ENCODE results near the gene PBX1.
"Not testable (repeated sequence)": the region's sequence is repeated elsewhere in the genome, so short reads cannot be mapped to it uniquely, and the experiment has no call there.

PBX1 gene

GRCh38 chr1:164595212-164595611 lies 36.2 kb downstream of the PBX1 start:
- Histone ChIP-seq H3K27ac (ENCODE audit: low read length) (no peak overlapping the region), H3K36me3 (ENCODE audit: insufficient read depth, low read depth, low read length) (peaks cover 14% of the 10 kb centered on the region), H3K4me3 (ENCODE audit: low read length) (no peak overlapping the region), H3K27me3 (ENCODE audit: insufficient read depth, low read length) (no peaks in the 10 kb centered on the region), H3K9ac (ENCODE audit: low read depth, low read length) (no peak overlapping the region), H3K4me1 (ENCODE audit: insufficient read depth, low read length) (peaks cover 57% of the 10 kb centered on the region), H3K9me3 (ENCODE audit: insufficient read depth, low read depth, low read length) (no peaks in the 10 kb centered on the region)

GRCh38 chr1:164596172-164596571 lies 37.2 kb downstream of the PBX1 start:
- H3K9me3 ChIP-seq (ENCODE audit: insufficient read depth, low read depth, low read length) = no peaks in the 10 kb centered on the region
- H3K4me3 ChIP-seq (ENCODE audit: low read length) = no peak overlapping the region
- H3K36me3 ChIP-seq (ENCODE audit: insufficient read depth, low read depth, low read length) = peaks cover 14% of the 10 kb centered on the region
- H3K4me1 ChIP-seq (ENCODE audit: insufficient read depth, low read length) = peaks cover 52% of the 10 kb centered on the region
- H3K9ac ChIP-seq (ENCODE audit: low read depth, low read length) = no peak overlapping the region
- no peaks in the 10 kb centered on the region for H3K27me3 ChIP-seq (ENCODE audit: insufficient read depth, low read length)
- H3K27ac ChIP-seq (ENCODE audit: low read length) = no peak overlapping the region

DNA sequence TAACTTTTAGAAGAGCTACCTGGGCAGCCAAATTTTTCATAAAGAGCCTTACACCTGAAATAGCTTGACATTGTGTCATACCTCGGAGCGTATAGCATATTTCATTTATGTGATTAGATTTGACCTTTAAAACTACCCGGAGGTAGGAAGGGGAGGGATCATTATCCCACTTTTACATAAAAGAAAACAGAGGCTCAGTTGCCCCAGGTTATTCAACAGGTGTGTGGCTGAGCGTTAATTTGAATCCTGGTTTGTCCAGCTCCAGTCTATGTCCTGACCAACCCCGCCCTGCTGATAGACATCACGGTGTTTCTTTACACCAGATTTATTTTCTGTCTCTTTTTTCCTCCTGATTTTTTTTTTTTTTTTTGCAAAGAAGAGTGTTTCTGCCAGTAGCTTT lies 39.7 kb downstream of the PBX1 start:
- H3K9me3 ChIP-seq (ENCODE audit: insufficient read depth, low read depth, low read length) = no peaks in the 10 kb centered on the region
- no peak overlapping the region for H3K4me3 ChIP-seq (ENCODE audit: low read length)
- peaks cover 50% of the 10 kb centered on the region for H3K4me1 ChIP-seq (ENCODE audit: insufficient read depth, low read length)
- no peaks in the 10 kb centered on the region for H3K27me3 ChIP-seq (ENCODE audit: insufficient read depth, low read length)
- peaks cover 18% of the 10 kb centered on the region for H3K36me3 ChIP-seq (ENCODE audit: insufficient read depth, low read depth, low read length)
- no peak overlapping the region for H3K9ac ChIP-seq (ENCODE audit: low read depth, low read length)
- H3K27ac ChIP-seq (ENCODE audit: low read length) = no peak overlapping the region

- H3K9ac ChIP-seq (ENCODE audit: low read depth, low read length) = no peak overlapping the region
- H3K27me3 ChIP-seq (ENCODE audit: insufficient read depth, low read length) = no peaks in the 10 kb centered on the region
- no peak overlapping the region for H3K4me3 ChIP-seq (ENCODE audit: low read length)
- H3K4me1 ChIP-seq (ENCODE audit: insufficient read depth, low read length) = peaks cover 52% of the 10 kb centered on the region
- peaks cover 20% of the 10 kb centered on the region for H3K36me3 ChIP-seq (ENCODE audit: insufficient read depth, low read depth, low read length)
- no peak overlapping the region for H3K27ac ChIP-seq (ENCODE audit: low read length)
- H3K9me3 ChIP-seq (ENCODE audit: insufficient read depth, low read depth, low read length) = no peaks in the 10 kb centered on the region
These were observed 40.3 kb downstream of the PBX1 start for GRCh38 chr1:164599272-164599671.

DNA sequence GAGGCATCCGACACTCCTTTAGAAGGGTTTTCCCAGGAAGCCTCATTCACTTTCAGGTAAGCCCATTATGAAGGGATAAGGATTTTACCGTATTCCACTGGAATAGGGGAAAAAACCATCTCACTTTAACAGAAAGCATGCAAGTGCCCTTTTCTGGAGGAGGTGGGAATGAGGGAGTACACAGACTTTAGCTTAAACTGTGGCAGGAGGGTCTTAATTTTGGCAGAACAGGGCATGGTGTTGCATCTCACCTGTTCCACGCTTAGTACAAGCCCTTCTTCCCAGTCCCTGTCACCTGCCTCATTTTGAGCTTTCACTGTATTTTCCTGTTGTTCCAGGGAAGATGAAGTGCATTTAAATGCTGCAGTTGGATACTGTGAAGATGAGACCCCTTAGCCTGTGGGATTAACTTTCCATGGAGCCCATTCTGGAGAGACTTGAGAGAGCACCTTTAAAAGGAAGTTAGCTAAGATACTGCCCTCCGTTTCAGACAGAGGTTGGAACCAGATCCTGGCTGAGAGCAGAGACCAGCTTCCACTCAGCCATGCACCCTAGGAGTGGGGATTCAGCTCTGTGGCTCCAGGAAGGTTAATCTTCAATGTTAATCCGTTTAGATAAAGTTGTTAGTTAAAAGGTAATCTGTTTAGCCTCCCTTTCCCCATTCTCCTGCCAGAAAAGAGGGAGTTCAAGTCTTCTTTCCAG lies 42.6 kb downstream of the PBX1 start:
- H3K9me3 ChIP-seq (ENCODE audit: insufficient read depth, low read depth, low read length) = no peaks in the 10 kb centered on the region
- peak overlapping the region; percentile 61; the same call in 1 of the 2 replicates for H3K9ac ChIP-seq (ENCODE audit: low read depth, low read length)
- peak overlapping the region; percentile 50 for H3K27ac ChIP-seq (ENCODE audit: low read length)
- peaks cover 60% of the 10 kb centered on the region for H3K4me1 ChIP-seq (ENCODE audit: insufficient read depth, low read length)
- H3K27me3 ChIP-seq (ENCODE audit: insufficient read depth, low read length) = no peaks in the 10 kb centered on the region
- H3K36me3 ChIP-seq (ENCODE audit: insufficient read depth, low read depth, low read length) = peaks cover 22% of the 10 kb centered on the region
- H3K4me3 ChIP-seq (ENCODE audit: low read length) = peak overlapping the region; percentile 52

- Histone ChIP-seq H3K4me1 (ENCODE audit: insufficient read depth, low read length) (peaks cover 60% of the 10 kb centered on the region), H3K36me3 (ENCODE audit: insufficient read depth, low read depth, low read length) (peaks cover 17% of the 10 kb centered on the region), H3K27me3 (ENCODE audit: insufficient read depth, low read length) (no peaks in the 10 kb centered on the region), H3K9ac (ENCODE audit: low read depth, low read length) (peak overlapping the region; percentile 39; the same call in 1 of the 2 replicates), H3K4me3 (ENCODE audit: low read length) (peak overlapping the region; percentile 52), H3K27ac (ENCODE audit: low read length) (peak overlapping the region; percentile 50), H3K9me3 (ENCODE audit: insufficient read depth, low read depth, low read length) (no peaks in the 10 kb centered on the region)
These were observed 43.1 kb downstream of the PBX1 start for GRCh38 chr1:164602101-164602422.

DNA sequence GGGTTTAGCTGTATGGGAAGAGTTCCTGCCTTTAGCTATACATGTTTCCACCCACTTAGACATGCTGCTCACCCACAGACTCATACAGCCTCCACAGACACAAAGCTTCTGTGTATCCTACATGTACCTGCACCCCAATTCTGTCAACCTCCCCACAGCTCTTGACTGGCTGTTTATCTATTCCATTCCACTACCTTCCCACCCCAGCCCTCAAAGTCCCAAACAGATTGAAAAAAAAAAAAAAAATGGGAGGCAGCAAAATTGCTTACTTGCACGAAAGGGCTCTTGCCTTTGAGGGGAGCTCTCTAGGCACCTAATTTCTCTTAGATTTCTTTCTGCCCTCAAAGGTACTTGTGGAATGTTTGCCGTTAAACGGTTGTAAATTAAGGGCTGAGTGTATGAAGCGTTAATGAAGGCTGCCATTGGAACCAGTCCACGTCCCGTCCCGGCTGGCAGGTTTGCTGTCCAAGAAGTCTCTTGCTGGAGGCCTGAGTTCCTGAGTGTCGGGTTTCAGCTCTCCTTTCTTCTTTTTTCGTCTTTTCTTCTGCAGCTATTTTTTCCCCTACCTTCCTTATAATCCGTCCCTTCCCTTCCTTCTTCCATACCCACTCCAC lies 43.6 kb downstream of the PBX1 start:
- Histone ChIP-seq H3K4me3 (ENCODE audit: low read length) (peak overlapping the region; percentile 41), H3K27ac (ENCODE audit: low read length) (peak overlapping the region; percentile 32), H3K36me3 (ENCODE audit: insufficient read depth, low read depth, low read length) (peaks cover 12% of the 10 kb centered on the region), H3K27me3 (ENCODE audit: insufficient read depth, low read length) (no peaks in the 10 kb centered on the region), H3K9ac (ENCODE audit: low read depth, low read length) (peak overlapping the region; percentile 39; the same call in 1 of the 2 replicates), H3K4me1 (ENCODE audit: insufficient read depth, low read length) (peaks cover 64% of the 10 kb centered on the region), H3K9me3 (ENCODE audit: insufficient read depth, low read depth, low read length) (no peaks in the 10 kb centered on the region)

GRCh38 chr1:164603805-164604204 lies 44.8 kb downstream of the PBX1 start:
- not testable (repeated sequence) for H3K27me3 ChIP-seq (ENCODE audit: insufficient read depth, low read length); H3K27ac ChIP-seq (ENCODE audit: low read length); H3K9me3 ChIP-seq (ENCODE audit: insufficient read depth, low read depth, low read length); H3K9ac ChIP-seq (ENCODE audit: low read depth, low read length); H3K4me3 ChIP-seq (ENCODE audit: low read length); H3K36me3 ChIP-seq (ENCODE audit: insufficient read depth, low read depth, low read length)
- peaks cover 66% of the 10 kb centered on the region for H3K4me1 ChIP-seq (ENCODE audit: insufficient read depth, low read length)

- Histone ChIP-seq H3K27ac (ENCODE audit: low read length) (no peak overlapping the region), H3K36me3 (ENCODE audit: insufficient read depth, low read depth, low read length) (peaks cover 11% of the 10 kb centered on the region), H3K4me3 (ENCODE audit: low read length) (peak overlapping the region; percentile 17), H3K4me1 (ENCODE audit: insufficient read depth, low read length) (peaks cover 65% of the 10 kb centered on the region), H3K9ac (ENCODE audit: low read depth, low read length) (no peak overlapping the region), H3K27me3 (ENCODE audit: insufficient read depth, low read length) (no peaks in the 10 kb centered on the region), H3K9me3 (ENCODE audit: insufficient read depth, low read depth, low read length) (no peaks in the 10 kb centered on the region)
These were observed 45.6 kb downstream of the PBX1 start for GRCh38 chr1:164604541-164604940.

DNA sequence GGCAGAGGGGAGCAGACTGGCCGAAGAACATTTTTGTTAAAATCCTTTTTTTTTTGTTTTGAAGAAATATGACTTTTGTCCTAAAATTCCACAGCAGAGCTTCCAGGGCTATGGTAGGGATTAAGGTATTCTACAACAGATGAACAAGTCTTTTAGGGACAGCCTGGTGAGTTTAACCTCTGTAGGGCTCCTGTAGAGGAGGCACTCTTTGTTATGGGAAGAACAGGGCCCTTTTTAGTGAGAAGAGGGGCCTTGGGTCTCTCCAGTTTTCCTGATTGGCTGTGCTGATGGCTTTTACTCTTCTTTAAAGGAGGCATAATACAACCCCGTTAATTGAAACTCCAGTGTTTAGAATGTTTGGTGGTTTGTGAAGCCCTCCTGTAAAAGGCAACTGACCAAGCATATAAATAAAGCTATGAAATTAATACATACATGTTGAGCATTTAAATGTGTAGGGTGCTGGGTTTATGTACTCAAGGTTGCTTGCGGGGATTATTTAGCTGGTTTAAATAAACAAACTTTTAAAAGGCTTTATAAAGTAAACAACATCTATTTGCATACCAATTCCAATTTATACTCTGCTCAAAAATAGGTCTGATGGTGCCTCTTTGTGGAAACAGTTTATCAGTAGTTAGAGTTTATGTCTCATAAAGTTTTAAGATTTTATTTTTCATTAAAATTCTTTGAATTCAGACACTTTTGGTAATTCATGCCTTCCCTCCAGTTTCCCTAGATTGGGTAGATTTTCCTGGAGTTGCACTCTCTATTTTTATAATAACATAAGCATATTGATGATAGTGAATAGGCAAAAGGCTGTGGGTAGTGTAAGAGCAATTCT lies 46.5 kb downstream of the PBX1 start:
- Histone ChIP-seq H3K9ac (ENCODE audit: low read depth, low read length) (no peak overlapping the region), H3K4me3 (ENCODE audit: low read length) (peak overlapping the region; percentile 17), H3K4me1 (ENCODE audit: insufficient read depth, low read length) (peaks cover 73% of the 10 kb centered on the region), H3K27ac (ENCODE audit: low read length) (no peak overlapping the region), H3K27me3 (ENCODE audit: insufficient read depth, low read length) (no peaks in the 10 kb centered on the region), H3K9me3 (ENCODE audit: insufficient read depth, low read depth, low read length) (no peaks in the 10 kb centered on the region), H3K36me3 (ENCODE audit: insufficient read depth, low read depth, low read length) (peaks cover 11% of the 10 kb centered on the region)

DNA sequence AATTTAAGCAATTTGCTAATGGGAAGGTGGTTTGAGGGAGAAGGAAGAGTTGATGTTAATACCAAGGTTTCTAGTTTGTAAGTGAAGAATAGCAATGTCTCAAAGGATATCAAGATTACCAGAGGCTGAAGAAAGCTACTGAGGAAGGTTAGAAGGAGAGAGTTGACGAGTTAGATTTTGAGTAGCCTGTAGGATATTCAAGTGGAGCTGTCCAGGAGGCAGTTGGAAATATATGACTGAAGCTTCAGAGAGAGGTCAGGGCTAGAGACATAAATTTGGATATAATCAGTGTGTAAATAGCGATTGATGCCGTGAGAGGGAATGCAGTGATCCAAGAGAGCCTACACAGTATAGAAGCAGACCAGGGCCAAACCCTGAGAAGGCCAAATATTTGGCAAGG lies 48.4 kb downstream of the PBX1 start:
- Histone ChIP-seq H3K4me3 (ENCODE audit: low read length) (no peak overlapping the region), H3K36me3 (ENCODE audit: insufficient read depth, low read depth, low read length) (peaks cover 11% of the 10 kb centered on the region), H3K27me3 (ENCODE audit: insufficient read depth, low read length) (no peaks in the 10 kb centered on the region), H3K4me1 (ENCODE audit: insufficient read depth, low read length) (peaks cover 76% of the 10 kb centered on the region), H3K27ac (ENCODE audit: low read length) (no peak overlapping the region), H3K9me3 (ENCODE audit: insufficient read depth, low read depth, low read length) (no peaks in the 10 kb centered on the region), H3K9ac (ENCODE audit: low read depth, low read length) (no peak overlapping the region)
